AG04450 (cell line): Measurements from ENCODE around the gene PADI3. TPM values are rescaled to one million over a fixed set of nuclear protein-coding genes. Genes with fewer than 3 reads are reported as not detected.

Source experiments
- CTCF ChIA-PET: fragments of 300-600, 350-600 bp; formaldehyde crosslinking; extraction: SDS; loops from one replicate; lab custom pipeline; 2022; ENCODE audit warnings: antibody characterized with exemption, inconsistent platforms; lab: Charles Lee
- POLR2A ChIA-PET: fragments of 350-600 bp; formaldehyde crosslinking; extraction: SDS; loops from one replicate; lab custom pipeline; 2021; ENCODE audit warnings: antibody characterized with exemption, inconsistent platforms; lab: Yijun Ruan, JAX
- DNase-seq: peaks from one replicate; pipeline ENCODE4 v3.0.0-alpha.2; 2011; ENCODE audit warnings: low read depth, low spot score
- H3K27ac ChIP-seq: one replicate; pipeline ENCODE4 v1.5.1; 2012; ENCODE audit warnings: low read depth, low read length, control low read depth
- H3K27me3 ChIP-seq: one replicate; pipeline ENCODE4 v1.6.0; 2012; ENCODE audit warnings: low read length; ENCODE audit not compliant: control insufficient read depth, insufficient read depth
- H3K4me3 ChIP-seq: 2 replicates; pipeline ENCODE4 v1.5.1; 2011; ENCODE audit warnings: mild to moderate bottlenecking, low read depth, low read length, control low read depth
- H3K9me3 ChIP-seq: 2 replicates; pipeline ENCODE4 v1.5.1; 2012; ENCODE audit warnings: low read length; ENCODE audit not compliant: control insufficient read depth, insufficient read depth
- polyA plus RNA-seq: library from polyadenylated mRNA; depleted of rRNA; stranded (reverse); fragments of >200 nt; gene quantifications from 2 replicates; pipeline ENCODE4 v1.2.3, GENCODE V29; 2011
- TF ChIP-seq, protein P1 (sequence below): IDR thresholded peaks from 2 replicates; pipeline ENCODE4 v1.5.1; 2011; ENCODE audit warnings: low read depth, low read length, control low read depth, inconsistent platforms

Gene PADI3
- polyA plus RNA-seq, 1 experiment = 0.05 TPM

GRCh38 chr1:17210176-17210575, 38.7 kb upstream of the PADI3 start:
- no peaks in the 10 kb centered on the region for H3K27me3 ChIP-seq
- H3K4me3 ChIP-seq = no peak overlapping the region
- H3K9me3 ChIP-seq = no peaks in the 10 kb centered on the region
- TF ChIP-seq, protein P1, sequence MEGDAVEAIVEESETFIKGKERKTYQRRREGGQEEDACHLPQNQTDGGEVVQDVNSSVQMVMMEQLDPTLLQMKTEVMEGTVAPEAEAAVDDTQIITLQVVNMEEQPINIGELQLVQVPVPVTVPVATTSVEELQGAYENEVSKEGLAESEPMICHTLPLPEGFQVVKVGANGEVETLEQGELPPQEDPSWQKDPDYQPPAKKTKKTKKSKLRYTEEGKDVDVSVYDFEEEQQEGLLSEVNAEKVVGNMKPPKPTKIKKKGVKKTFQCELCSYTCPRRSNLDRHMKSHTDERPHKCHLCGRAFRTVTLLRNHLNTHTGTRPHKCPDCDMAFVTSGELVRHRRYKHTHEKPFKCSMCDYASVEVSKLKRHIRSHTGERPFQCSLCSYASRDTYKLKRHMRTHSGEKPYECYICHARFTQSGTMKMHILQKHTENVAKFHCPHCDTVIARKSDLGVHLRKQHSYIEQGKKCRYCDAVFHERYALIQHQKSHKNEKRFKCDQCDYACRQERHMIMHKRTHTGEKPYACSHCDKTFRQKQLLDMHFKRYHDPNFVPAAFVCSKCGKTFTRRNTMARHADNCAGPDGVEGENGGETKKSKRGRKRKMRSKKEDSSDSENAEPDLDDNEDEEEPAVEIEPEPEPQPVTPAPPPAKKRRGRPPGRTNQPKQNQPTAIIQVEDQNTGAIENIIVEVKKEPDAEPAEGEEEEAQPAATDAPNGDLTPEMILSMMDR = no peak
- DNase-seq = no peak
- no peak overlapping the region for H3K27ac ChIP-seq
- ChIA-PET CTCF (no interaction called here), POLR2A (no interaction called here)

DNA sequence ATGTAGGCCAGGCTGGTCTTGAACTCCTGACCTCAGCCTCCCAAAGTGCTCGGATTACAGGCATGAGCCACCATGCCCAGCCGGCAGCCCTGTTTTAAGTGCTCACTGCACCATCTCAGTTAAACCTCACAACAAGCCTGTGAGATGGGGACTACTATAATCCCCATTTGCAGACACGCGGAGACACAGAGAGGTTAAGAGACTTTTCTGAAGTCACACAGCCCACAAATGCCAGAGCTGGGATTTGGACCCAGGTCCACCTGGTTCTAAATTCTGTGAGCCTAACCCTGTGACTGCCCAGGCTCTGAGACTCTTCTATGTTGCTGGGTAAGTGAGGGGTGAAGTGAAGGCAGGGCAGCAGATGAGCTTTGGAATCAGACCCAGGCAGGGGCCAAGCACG, 37.5 kb upstream of the PADI3 start:
- CTCF ChIA-PET = interaction anchor here (1.8 kb wide), 1 partner anchor 26 kb away, joined by 8 read pairs; no protein-coding TSS in a partner anchor
- H3K27me3 ChIP-seq = no peaks in the 10 kb centered on the region
- TF ChIP-seq, protein P1 = no peak

GRCh38 chr1:17212009-17212408, 36.9 kb upstream of the PADI3 start:
- Histone ChIP-seq H3K9me3 (no peaks in the 10 kb centered on the region), H3K27me3 (no peaks in the 10 kb centered on the region), H3K4me3 (no peak overlapping the region), H3K27ac (no peak overlapping the region)
- TF ChIP-seq, protein P1 = no peak
- CTCF ChIA-PET = interaction anchor here (1.8 kb wide), 1 partner anchor 25 kb away, joined by 8 read pairs; no protein-coding TSS in a partner anchor
- no peak for DNase-seq
- POLR2A ChIA-PET = no interaction called here

More for the DNA sequence above, 37.5 kb upstream of the PADI3 start:
- Histone ChIP-seq H3K27ac (no peak overlapping the region), H3K9me3 (no peaks in the 10 kb centered on the region), H3K4me3 (no peak overlapping the region)
- POLR2A ChIA-PET = no interaction called here
- DNase-seq = no peak

DNA sequence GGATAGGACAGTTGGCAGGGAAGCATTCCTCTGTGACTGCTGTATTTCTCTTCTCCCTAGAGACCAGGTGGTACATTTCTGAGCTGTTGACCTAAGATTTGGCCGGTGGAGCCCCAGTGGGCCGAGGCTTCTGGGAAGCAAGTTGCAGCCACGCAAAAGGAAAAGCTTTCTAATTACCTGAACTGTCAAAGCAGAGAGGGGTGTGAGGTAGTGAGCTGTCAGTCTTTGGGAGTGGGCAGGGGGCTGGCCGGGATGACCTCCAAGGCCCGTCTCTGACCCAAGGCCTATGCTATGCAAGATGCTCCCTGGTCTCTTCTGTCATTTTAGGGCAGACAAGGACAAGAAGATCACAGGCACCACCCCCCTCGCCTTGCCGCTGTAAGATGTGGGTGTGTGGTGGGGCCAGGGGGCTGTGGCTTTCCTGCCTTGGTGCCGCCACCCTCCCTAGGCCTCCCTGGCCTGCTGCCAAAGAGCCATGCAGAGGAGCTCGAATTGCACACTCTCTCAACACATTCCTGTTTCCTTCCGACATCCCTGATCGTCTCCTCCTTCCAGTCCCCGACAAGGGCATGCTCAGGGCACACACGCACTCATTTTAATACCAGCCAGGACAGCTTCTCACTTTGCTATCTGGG, 36.3 kb upstream of the PADI3 start:
- ChIA-PET POLR2A (interaction anchor here (0.6 to 0.9 kb wide), 2 partner anchors 23 to 44 kb away, joined by 4 to 6 read pairs; no protein-coding TSS in a partner anchor), CTCF (interaction anchor here (0.6 to 1.8 kb wide), 4 partner anchors 21 to 87 kb away, joined by 3 to 8 read pairs (median 4); no protein-coding TSS in a partner anchor)
- Histone ChIP-seq H3K4me3 (no peak overlapping the region), H3K9me3 (no peaks in the 10 kb centered on the region), H3K27me3 (no peaks in the 10 kb centered on the region), H3K27ac (no peak overlapping the region)
- TF ChIP-seq, protein P1 = no peak
- DNase-seq = peak; percentile 26

DNA sequence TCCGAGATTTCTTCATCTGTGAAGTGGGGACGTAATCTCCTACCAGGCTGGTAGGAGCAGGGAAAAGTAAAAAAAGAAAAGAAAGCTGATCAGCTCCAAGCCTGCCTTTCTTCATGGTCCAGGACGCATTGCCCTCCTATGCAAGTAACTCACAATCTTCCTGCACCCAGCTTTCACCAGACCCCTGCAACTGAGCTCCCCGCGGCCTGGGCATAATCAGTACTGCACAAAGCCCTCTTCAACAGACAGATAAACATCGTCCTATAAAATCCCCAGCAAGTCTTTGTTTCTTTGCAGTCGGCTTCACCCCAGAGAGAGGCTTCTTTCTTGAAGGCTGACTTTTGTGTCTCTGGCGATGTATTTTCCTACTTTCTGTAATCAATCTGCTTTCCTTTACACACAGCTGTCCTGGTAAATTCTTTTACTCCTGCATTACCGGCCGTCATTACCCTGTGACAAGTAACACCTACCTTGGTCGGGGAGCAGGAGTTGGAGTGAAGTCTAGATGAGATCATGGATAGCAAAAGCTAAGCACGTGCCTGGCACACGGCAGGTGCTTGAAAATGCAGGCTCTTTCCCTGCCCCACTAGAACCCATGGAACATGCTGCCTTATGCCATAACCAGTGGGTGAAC, 35.6 kb upstream of the PADI3 start:
- ChIA-PET CTCF (interaction anchor here (0.6 to 1.8 kb wide), 4 partner anchors 20 to 87 kb away, joined by 3 to 8 read pairs (median 4); no protein-coding TSS in a partner anchor), POLR2A (interaction anchor here (0.6 to 0.9 kb wide), 2 partner anchors 23 to 45 kb away, joined by 4 to 6 read pairs; no protein-coding TSS in a partner anchor)
- TF ChIP-seq, protein P1 = no peak

More for the DNA sequence above, 35.6 kb upstream of the PADI3 start:
- Histone ChIP-seq H3K27me3 (peaks cover under 1% of the 10 kb centered on the region), H3K27ac (no peak overlapping the region), H3K4me3 (no peak overlapping the region), H3K9me3 (no peaks in the 10 kb centered on the region)
- DNase-seq = no peak
